ENCODE measurements around the gene CES2. TPM values are rescaled to one million over a fixed set of nuclear protein-coding genes. Genes with fewer than 3 reads are reported as not detected.

The CES2 gene
- total RNA-seq, 1 donor from 2014 or later = 35.1 TPM

DNA sequence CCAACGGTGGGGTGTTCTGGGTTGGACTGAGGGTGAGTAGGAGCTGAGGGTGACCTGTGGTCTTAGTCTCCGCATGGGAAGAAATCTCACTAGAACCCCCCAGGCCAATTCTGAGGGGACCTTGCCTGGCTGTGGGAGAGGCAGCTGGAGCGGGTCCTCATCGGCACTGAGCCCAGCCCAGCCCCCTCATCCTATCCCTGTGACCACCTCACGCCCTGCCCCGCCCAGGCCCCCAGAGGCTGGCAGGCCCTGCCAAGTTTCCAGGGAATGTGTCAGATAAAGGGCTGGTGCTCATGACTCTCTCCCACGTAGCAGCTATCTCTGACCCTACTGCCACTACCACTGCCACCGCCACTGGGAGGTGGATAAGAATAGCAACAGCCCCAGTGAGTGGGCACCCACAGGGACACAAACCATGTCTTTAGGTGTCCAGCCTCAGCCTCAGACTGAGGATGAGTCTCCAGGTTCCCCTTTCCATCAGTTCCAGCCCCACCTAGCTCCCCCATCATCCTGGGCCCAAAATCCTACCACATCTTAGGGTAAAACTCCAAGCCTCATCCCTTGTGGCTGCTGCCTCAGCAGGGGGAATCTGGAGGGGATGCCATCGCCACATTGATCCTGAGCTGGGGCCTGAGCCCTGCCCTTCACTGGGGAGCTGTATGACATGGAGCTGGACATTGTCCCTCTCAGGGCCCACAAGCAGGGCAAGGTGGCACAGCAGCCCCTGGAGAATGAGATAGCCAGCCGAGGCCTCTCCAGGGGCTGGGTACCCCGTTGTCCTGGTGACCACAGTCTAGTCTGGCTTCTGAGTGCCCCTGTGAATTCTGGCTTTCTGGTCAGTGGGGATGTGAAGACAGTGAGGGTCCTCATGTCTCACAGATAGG is 31.5 kb upstream of the CES2 start:
- H3K27ac ChIP-seq = peak overlapping the region; percentile 41

DNA sequence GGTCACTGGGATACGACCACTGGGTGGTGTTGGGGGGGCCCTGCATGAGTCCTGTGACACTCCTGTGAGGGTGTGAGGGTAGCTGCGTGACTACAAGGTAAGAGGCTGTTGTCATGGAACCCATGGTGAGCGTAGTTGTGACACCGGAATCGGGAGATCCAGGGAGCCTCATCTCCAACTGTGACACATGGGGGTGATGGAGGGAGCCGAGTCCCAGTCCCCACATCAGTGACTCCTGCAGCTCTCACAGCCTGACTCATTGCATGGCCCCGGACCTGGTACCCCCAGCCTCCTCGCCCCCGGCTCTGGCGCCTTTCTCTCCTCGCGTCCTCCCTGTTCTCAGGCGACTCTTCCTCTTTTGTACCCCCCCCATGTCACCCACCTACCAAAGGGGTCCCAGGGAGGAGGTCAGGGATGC is 30.9 kb upstream of the CES2 start:
- H3K4me1 ChIP-seq = peaks cover 42% of the 10 kb centered on the region

More for the DNA sequence above, 31.5 kb upstream of the CES2 start:
- TF ChIP-seq, protein P1, sequence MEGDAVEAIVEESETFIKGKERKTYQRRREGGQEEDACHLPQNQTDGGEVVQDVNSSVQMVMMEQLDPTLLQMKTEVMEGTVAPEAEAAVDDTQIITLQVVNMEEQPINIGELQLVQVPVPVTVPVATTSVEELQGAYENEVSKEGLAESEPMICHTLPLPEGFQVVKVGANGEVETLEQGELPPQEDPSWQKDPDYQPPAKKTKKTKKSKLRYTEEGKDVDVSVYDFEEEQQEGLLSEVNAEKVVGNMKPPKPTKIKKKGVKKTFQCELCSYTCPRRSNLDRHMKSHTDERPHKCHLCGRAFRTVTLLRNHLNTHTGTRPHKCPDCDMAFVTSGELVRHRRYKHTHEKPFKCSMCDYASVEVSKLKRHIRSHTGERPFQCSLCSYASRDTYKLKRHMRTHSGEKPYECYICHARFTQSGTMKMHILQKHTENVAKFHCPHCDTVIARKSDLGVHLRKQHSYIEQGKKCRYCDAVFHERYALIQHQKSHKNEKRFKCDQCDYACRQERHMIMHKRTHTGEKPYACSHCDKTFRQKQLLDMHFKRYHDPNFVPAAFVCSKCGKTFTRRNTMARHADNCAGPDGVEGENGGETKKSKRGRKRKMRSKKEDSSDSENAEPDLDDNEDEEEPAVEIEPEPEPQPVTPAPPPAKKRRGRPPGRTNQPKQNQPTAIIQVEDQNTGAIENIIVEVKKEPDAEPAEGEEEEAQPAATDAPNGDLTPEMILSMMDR (IDR thresholded peaks at IDR 0.05) = no peak
- no peak for ATAC-seq
- peak; percentile 7 for DNase-seq
- intact Hi-C loops (cut with DNase I) = no loop called here
- Histone ChIP-seq H3K9me3 (no peaks in the 10 kb centered on the region), H3K4me3 (no peak overlapping the region), H3K27me3 (ENCODE audit: low read depth) (no peaks in the 10 kb centered on the region), H3K36me3 (no peaks in the 10 kb centered on the region), H3K4me1 (peaks cover 49% of the 10 kb centered on the region)

DNA sequence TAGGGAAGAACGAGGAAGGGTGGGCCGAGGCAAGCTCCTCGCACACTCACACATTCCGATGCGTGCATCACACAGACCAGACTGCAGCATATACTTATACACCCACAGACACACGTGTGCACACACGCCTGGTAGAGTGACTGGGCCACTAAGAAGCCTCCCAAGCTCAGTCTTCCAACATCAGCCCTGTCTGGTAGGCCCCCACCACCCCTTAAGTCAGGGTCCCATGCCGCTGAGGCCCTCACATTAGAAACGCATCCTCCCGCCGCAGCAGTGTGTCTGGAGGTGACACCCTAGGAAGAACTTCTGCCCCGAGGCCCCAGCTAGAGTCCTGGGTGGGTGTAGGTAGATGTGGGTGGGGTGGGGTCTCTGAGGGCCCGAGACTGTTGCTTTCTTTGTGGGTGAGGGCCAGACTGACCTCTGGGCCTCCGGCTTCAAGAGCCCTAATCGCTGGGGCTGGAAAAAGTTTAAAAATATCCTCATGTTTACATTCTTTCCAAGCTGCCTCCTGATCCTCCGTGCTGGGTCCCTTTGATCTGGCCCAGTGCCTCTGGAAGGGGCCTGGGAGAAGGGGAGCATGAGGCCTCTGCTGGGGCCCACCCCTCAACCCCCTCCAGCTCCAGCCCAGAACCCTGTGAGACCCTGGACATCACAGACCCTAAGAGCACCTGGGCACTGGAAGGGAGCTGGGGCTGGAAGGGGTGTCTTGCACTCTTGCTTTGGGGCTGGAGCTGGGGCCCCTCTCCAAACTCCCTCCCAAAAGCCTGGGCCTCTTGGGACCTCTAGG is 30.3 kb upstream of the CES2 start:
- peaks cover 36% of the 10 kb centered on the region for H3K4me1 ChIP-seq
- no peaks in the 10 kb centered on the region for H3K27me3 ChIP-seq (ENCODE audit: low read depth)
- peak overlapping the region; percentile 41 for H3K27ac ChIP-seq
- no peaks in the 10 kb centered on the region for H3K9me3 ChIP-seq
- TF ChIP-seq, protein P1 (IDR thresholded peaks at IDR 0.05) = no peak
- H3K36me3 ChIP-seq = no peaks in the 10 kb centered on the region
- no peak for DNase-seq
- H3K4me3 ChIP-seq = no peak overlapping the region
- intact Hi-C loops (cut with DNase I) = no loop called here
- ATAC-seq = no peak

More for the DNA sequence above, 30.9 kb upstream of the CES2 start:
- TF ChIP-seq, protein P1 (IDR thresholded peaks at IDR 0.05) = no peak
- ATAC-seq (no peak), DNase-seq (no peak)
- H3K27me3 ChIP-seq (ENCODE audit: low read depth) = no peaks in the 10 kb centered on the region
- no peaks in the 10 kb centered on the region for H3K36me3 ChIP-seq
- H3K4me3 ChIP-seq = no peak overlapping the region
- H3K27ac ChIP-seq = peak overlapping the region; percentile 41
- no peaks in the 10 kb centered on the region for H3K9me3 ChIP-seq
- intact Hi-C loops (cut with DNase I) = no loop called here

DNA sequence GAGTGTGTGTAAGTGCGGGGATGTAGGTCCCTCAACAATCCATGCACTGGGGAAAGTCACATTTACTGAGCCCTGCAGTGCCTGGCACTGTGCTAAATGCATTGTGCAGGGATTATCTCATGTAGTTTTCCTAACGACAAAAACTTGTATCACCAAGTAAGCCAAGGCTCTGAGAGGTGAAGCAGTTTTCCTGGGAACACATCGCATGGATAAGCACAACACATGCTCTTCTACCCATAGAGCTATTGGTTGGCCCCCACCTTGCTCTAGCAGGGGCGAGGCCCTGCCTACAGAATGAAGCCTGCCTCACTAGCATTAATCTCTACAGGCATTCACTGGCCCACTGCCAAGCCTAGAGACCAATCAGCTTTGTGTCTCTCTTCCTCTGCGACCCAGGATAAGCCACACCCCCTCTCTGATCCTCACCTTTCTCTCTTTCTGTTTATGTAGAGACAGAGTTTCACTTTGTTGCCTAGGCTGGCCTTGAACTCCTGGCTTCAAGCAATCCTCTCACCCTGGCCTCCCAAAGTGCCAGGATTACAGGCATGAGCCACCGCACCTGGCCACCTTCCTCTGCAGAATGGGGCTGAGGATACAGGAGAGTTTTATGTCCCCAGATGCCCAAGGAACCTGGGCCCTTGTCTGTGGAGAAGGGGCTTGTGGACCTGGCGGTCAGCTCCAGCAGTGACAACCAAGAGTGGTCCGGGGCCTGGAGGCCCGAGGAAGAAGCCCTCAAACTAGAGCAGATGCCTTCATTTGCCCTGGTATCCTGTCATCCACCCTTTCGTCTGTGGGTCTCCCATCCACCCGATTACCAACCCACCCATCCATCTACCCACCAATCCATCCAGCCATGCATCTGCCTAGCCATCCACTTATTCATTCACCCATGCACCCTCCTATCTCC is 29.4 kb upstream of the CES2 start:
- ATAC-seq (no peak), DNase-seq (no peak)
- Histone ChIP-seq H3K27me3 (ENCODE audit: low read depth) (no peaks in the 10 kb centered on the region), H3K4me1 (peaks cover 30% of the 10 kb centered on the region), H3K4me3 (no peak overlapping the region), H3K27ac (peak overlapping the region; percentile 41), H3K36me3 (no peaks in the 10 kb centered on the region), H3K9me3 (no peaks in the 10 kb centered on the region)
- intact Hi-C loops (cut with DNase I) = no loop called here
- TF ChIP-seq, protein P1 (IDR thresholded peaks at IDR 0.05) = no peak
